SK-N-SH (cell line): ENCODE results near the gene NEGR1.

Source experiments
- CTCF ChIP-seq: fragments of 200-600 bp; sonication (generic); IDR thresholded peaks from 2 replicates; pipeline ENCODE4 v1.6.1; 2017; ENCODE audit warnings: antibody characterized with exemption, mild to moderate bottlenecking, moderate library complexity
- MEF2A ChIP-seq: IDR thresholded peaks from 2 replicates; pipeline ENCODE4 v1.4.0; 2012; ENCODE audit warnings: low read depth, borderline replicate concordance
- TAF1 ChIP-seq: IDR thresholded peaks from 2 replicates; pipeline ENCODE4 v1.6.1; 2012; ENCODE audit warnings: low read depth, mild to moderate bottlenecking, low read length, moderate library complexity, borderline replicate concordance
- YY1 ChIP-seq: IDR thresholded peaks from 2 replicates; pipeline ENCODE4 v1.4.0; 2012; ENCODE audit warnings: low read depth, mild to moderate bottlenecking
- TF ChIP-seq, protein P1 (sequence below): IDR thresholded peaks from 2 replicates; pipeline ENCODE4 v1.6.1; 2012; ENCODE audit warnings: mild to moderate bottlenecking, low read depth, low read length, moderate library complexity

- TF ChIP-seq YY1 (no peak), CTCF (no peak), MEF2A (no peak), TAF1 (no peak)
- TF ChIP-seq, protein P1, sequence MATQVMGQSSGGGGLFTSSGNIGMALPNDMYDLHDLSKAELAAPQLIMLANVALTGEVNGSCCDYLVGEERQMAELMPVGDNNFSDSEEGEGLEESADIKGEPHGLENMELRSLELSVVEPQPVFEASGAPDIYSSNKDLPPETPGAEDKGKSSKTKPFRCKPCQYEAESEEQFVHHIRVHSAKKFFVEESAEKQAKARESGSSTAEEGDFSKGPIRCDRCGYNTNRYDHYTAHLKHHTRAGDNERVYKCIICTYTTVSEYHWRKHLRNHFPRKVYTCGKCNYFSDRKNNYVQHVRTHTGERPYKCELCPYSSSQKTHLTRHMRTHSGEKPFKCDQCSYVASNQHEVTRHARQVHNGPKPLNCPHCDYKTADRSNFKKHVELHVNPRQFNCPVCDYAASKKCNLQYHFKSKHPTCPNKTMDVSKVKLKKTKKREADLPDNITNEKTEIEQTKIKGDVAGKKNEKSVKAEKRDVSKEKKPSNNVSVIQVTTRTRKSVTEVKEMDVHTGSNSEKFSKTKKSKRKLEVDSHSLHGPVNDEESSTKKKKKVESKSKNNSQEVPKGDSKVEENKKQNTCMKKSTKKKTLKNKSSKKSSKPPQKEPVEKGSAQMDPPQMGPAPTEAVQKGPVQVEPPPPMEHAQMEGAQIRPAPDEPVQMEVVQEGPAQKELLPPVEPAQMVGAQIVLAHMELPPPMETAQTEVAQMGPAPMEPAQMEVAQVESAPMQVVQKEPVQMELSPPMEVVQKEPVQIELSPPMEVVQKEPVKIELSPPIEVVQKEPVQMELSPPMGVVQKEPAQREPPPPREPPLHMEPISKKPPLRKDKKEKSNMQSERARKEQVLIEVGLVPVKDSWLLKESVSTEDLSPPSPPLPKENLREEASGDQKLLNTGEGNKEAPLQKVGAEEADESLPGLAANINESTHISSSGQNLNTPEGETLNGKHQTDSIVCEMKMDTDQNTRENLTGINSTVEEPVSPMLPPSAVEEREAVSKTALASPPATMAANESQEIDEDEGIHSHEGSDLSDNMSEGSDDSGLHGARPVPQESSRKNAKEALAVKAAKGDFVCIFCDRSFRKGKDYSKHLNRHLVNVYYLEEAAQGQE, result no peak
Measured at GRCh38 chr1:71745326-71745725, 537.0 kb downstream of the NEGR1 start.
